Measurements from ENCODE around the gene KIF24.

- TF ChIP-seq CTCF (IDR thresholded peaks at IDR 0.05; ENCODE audit: control extremely low read depth in 1 of 3, insufficient read depth in 1 of 3, low read depth in 1 of 3, low read length in 3 of 3) (no peak), POLR2AphosphoS5 (IDR thresholded peaks at IDR 0.05; ENCODE audit: low read depth, low read length) (no peak), YY1 (IDR thresholded peaks at IDR 0.05; ENCODE audit: low read depth, low read length) (no peak), RAD21 (IDR thresholded peaks at IDR 0.05 in 1 of 2, conservative IDR thresholded peaks at IDR 0.05 in 1 of 2; ENCODE audit: low read depth in 2 of 2, low read length in 2 of 2) (no peak), BACH1 (IDR thresholded peaks at IDR 0.05; ENCODE audit: low read length) (no peak), GTF2F1 (IDR thresholded peaks at IDR 0.05; ENCODE audit: borderline replicate concordance, low read depth, low read length) (no peak), SAP30 (IDR thresholded peaks at IDR 0.05; ENCODE audit: insufficient read depth, insufficient replicate concordance, low read length) (no peak), RXRA (IDR thresholded peaks at IDR 0.05; ENCODE audit: insufficient read depth, low read depth, low read length) (no peak), CTBP2 (IDR thresholded peaks at IDR 0.05; ENCODE audit: borderline replicate concordance, insufficient read depth, insufficient read length, low read length) (no peak), MAX (IDR thresholded peaks at IDR 0.05) (no peak), POLR2A (IDR thresholded peaks at IDR 0.05; ENCODE audit: control extremely low read depth in 1 of 2, low read depth in 2 of 2, low read length in 2 of 2) (no peak), E2F6 (IDR thresholded peaks at IDR 0.05) (no peak), TEAD4 (IDR thresholded peaks at IDR 0.05; ENCODE audit: low read depth, low read length) (no peak), GABPA (IDR thresholded peaks at IDR 0.05; ENCODE audit: borderline replicate concordance, insufficient read depth, low read length) (no peak)
These were observed 2.4 kb downstream of the KIF24 start for GRCh38 chr9:34326690-34327089.

Data from H1 (cell line).